Stimulated activated CD4-positive, alpha-beta T cell treated with anti-CD3 and anti-CD28 coated beads, TNF-alpha, amount 100 ng/mL, for 1 hour (primary cell): ENCODE data around the gene GTPBP3.

Source experiments
- DNase-seq, 3 donors: peaks; one replicate each; pipeline ENCODE4 v3.0.0-alpha.2; 2020; ENCODE audit warnings: low read depth in 3 of 3, low spot score in 1 of 3

Gene GTPBP3

DNA sequence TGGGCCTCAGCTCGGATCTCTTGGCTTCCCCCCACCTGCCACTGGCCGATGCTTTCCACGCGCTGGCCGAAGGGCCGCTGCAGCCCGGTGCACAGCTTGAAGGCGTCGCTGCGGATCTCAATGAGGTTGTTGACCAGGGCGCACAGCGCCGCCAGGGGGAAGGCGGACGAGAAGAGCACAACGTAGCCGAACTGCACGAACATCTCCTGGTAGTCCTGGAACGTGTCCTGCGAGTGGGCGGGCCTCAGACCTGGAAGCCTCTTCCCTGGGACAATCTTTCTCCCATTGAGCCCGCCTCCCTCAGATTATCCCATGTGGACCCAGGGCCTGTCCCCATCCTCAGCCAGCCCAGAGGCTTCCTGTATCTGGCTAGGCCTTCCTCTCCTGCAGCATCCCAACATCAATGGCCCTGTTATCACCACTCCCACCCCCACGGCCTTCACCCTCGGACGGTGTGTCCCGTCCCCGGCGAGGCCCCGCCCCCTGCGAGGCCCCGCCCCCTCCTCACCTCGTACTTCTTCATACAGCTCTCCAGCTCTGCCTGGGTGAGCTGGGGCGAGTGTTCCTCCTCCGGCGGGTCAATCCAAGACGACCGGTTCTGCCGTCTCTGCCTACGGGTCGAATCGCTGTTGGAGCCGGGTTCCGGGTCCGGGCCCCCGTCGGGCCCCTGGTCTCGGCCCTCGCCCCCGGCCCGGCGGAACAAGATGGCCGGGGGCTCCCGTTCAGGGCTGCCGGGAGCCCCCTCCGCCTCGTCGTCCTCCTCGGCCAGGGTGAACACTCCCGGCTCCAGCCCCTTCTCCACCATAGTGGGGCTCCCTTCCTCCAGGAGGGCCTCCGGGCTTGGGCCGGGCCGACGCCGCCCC, 9.5 kb upstream of the GTPBP3 start:
- DNase-seq, result peak in 1 of 3 donors; percentile 51

DNA sequence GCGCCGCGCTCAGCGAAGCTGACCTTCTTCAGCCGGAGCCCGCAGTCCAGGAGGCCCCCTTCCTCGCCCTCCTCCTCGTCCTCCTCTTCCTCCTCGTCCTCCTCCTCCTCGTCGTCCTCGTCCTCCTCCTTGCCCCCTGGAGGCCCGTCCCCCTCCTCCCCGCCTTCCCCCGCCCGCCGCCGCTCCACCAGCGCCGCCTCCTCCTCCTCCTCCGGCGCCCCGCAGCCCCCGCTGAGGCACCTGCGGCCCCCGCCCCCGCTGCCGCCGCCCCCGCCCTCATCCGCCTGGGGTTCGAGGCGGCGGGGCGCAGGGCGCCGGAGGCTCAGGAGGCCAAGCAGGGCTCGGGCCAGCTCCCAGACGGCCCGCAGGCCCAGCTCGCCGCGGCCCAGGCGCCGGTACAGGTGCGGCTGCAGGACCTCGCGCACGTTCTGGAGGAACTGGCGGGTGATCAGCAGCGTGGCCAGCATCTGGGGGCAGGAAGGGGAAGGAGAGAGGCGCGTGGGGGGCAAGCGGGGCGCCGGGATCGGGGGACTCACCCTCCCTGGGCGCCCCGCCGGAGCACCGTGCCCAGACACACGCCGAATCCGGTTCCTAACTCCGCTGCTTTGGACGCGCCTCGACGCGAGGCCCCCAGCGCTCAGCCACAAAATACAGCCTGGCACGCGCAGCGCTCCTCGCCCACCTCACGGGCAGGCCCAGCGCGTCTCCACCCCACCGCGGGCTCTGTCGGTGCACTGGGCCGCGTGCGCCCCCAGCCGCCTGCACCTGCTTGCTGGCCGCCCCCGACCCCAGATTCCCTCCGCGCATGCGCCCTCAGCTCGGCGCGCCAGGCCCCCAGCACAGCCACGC, 8.6 kb upstream of the GTPBP3 start:
- DNase-seq, result no peak

DNA sequence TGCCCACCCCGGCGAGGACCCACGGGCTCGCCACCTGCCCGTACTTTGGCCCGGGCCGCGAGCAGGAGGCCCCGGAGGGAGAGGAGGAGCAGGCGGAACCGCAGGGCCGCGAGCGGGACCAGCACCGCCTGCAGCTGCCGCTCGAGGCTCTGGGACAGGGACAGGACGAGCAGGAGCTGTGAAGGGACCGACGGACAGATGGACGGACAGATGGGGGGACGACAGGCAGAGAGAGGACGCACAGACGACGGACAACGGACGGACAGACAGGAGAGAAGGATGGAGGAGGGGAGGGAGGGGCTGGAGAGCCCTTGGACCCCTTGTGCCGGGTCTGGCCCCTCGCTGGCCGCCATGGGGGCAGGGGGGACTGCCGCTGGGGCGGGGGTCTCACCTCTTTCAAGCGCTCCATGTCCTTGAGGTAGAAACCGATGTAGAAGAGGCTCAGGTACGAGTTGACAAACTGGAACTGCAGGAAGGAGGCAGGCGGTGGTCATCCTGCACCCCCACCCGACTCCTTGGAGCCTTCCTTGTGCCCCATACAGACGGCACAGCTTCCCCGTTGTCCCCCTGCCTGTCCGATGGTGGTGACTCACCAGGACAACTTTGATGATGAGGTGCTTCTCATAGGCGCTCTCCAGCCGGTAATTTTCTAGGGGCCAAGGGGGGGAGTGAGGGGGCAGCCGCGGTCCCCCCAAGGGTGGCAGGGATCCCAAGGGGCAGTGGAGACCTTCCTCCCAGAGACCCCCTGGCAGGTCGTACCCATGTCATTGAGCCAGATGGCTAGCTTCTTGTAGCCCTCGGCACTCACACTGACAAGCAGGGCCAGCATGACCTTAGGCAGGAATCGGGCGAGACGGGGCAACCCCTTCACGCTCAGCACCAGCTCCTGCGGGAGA, 7.7 kb upstream of the GTPBP3 start:
- no peak for DNase-seq

DNA sequence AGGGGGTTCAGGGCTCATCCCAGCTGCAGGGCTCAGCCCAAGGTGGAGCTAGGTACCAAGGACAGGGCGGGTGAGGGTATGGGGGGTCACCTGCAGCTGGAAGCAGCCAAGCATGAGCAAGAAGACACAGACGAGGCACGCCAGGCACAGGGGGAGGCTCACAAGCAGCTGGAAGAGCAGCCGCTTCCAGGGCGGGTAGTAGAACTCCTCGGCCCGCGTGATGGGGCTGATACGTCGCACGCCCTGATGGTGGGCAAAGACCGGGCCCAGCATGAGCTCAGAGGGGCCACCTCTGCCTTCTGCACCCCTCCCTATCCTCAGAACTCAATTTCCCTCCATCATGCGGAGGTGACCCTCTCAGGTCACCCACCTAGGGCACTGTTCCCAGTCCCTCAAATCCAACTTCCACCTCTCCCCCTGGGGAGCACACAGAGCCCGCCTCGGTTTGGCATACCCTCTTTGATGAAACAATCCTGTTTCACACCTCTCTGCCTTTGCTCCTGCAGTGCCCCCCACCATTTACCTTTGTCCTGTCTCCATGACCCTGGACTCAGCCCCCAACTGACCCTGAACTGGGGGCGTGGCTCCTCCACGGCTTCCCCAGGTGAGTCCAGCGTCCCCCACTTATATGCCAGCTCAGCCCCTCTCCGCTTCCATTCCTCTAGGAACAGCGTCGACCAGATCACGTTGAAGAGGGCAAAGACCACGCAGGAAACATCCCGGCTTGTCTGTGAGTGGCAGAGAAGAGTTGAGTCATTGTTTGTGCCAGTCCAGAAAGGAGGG, 6.9 kb upstream of the GTPBP3 start:
- no peak for DNase-seq

DNA sequence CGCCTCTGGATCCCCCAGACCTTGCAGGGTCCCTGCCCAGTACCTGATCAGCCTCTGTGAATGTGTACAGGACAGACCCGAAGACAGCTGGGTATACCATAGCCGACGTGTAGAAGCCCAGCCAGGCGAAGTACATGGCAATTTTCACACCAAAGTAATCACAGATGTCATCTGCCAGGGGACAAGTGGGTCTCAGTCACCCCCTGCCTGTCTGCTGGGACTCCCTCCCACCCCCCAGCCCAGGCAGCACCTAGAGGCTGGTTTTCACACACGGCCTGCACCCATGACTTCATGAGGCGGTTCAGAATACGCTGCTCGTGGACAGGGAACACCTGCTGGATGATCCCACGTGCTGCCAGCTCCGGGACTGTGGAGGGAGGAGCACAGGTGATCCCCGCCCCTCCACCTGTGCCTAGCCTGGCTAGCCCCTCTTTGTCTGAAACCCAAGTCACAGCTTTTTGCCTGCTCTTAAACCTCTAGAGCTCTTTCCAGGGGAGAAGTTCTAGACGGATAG, 6.3 kb upstream of the GTPBP3 start:
- no peak for DNase-seq

DNA sequence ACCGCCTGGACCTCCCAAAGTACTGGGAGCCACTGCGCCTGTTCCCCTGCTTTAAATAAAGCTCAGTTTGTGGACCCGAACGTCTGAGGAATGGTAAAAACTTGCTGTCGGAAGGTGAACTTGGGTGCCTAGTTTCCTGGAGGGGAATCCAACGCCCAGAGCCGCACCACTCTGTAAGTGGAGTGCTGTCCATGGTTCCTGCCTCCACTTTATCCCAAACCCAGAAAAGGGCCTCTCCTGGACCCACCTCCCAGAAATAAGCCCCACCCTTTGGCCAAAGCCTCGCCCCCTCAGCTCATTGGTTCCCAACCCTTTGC, 5.0 kb upstream of the GTPBP3 start:
- DNase-seq, result no peak

DNA sequence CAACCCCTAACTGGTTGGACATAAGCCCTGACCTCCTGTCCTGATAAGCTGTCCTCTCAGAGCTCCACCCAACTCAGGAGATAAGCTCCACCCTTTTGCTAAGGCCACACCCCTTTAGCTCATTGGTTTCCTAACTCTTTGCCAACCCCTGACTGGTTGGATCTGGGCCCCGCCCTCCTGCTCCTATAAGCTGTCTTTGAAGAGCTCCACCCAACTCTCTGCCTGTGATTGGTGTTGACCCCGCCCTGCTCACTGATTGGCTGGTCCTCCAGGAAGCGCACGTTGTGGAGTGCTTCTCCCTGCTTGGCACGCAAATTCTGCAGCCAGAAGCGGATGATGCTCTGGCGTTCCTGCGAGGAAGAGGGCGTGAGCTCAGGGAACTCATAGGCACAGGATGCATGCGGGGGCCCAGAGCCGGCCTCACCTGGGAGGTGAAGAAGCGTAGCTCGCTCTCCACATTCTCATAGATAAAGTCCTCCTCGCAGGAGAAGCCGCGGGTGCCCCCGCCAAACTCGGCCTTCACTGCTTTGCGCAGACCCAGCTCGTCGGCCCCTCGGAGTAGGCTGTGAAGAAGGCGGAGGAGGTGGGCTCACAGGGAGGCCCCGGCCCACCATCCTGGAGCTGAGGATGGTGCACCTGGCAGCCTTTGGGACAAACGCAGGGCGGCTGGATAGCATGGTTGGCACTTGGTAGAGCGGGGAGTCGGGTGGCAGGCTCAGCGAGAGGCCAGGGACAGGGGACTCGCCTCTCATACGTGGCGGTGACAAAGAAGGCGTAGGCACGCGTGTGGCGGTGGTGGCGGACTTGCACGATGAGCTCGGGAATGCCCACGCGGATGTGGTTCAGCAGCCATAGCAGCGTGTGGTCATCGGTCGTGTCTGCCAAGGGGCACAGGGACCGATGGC, 4.4 kb upstream of the GTPBP3 start:
- DNase-seq, result no peak

DNA sequence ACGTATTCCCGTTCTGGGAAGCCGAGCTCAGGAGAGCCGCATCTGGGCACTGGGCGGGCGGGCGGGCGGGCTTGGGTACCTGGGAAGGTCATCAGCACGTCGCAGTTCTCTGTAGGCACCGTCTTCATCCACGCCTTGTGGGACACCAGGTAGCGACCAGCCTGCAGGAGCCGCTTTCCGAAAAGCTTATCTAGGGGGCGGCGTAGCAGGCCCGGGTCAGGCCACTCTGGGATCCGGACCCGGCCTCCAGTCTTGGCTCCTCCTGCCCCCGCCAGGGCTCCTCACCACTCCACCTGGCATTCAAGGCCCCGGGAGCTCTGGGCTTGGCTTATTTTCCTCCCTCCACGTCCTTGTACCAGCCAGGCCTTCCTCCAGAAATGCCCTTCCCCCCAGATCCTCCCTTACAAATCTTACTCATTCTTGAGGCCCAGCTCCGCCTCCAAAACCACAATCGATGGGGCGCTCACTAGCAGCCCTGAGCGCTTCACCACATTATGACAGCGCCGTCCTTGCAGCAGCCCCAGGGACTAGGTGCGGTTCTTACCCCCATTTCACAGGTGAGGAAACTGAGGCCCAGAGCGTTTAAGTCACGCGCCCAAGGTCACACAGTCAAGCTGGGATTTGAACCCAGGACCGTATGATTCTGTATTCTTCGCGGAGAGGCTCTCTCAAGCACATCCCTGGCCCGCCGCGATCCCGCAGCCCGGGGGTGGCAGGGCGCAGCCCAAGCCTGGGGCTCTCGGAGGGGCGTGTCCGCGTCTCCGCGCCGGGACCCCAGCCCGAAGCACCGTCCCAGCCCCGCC, 3.5 kb upstream of the GTPBP3 start:
- DNase-seq, result peak; percentile 43 to 55 (median 54)

DNA sequence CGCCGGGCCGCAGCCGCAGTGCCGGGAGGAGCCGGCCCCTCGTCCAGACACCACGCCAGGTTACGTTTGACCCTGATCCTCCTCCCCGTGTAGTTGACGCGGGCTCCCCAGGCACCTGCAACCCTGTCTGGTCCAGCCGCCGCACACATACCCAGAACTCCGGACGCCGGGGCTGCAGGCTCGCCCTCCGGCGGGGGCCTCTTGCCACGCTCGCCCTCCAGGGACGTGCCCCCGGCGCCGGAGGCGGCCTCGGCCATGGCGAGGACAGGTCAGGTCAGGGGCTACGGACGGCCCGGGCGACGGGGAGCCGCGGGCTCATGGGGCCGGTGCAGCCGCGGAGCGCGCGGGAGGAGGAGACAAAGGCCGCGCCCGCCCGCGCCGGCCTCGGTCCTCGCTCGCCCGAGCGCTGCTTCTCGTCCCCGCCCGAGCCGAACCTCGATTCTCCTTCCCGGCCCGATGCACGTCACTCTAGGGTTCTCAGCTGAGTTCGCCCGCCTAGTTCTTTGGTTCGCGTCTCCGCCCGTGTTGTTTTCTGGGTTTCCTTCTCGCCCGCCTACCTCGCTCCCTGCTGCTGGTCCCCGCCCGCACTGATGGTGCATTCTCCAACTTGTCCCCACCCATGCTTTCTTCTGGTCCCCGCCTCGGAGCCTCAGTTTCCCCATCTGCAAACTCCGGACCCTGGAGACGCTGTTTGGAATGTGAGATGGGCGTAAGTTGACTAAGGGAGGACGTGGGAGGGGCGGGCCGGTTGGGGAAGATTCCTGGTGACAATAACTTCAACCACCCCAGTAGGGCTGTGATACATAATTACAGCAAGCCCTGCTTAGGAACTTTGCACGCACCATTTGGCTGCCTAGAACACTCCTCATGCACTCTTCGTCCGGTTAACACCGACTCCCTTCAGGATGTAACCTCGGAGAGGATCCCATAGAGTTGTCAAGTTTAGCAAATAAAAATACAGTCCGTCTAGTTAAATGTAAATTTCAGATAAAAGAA, 2.6 kb upstream of the GTPBP3 start, which contains the start of gene ANO8:
Gene ANO8, minus strand, starts transcription at position 442 of the 996 bp plus-strand sequence. Its CDS starts 185 bp downstream, at position 257.
- DNase-seq, result peak; percentile 87 to 98 (median 89)

DNA sequence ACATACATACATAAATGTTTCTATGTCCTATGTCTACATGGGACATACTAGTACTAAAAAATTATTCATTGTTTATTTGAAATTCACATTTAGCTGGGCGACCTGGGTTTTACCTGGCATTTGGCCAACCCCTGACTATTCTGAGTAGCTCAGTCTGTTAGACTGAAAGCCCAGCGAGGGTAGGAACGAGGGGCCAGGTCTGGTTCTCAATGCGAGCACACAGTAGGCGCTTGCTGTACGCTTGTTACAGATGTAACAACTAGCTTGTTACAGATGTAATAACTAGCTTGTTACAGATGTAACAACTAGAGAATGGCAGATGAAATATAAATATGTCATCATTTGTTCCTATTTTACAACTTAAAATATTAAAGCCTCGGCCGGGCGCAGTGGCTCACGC, 1.8 kb upstream of the GTPBP3 start:
- no peak for DNase-seq

DNA sequence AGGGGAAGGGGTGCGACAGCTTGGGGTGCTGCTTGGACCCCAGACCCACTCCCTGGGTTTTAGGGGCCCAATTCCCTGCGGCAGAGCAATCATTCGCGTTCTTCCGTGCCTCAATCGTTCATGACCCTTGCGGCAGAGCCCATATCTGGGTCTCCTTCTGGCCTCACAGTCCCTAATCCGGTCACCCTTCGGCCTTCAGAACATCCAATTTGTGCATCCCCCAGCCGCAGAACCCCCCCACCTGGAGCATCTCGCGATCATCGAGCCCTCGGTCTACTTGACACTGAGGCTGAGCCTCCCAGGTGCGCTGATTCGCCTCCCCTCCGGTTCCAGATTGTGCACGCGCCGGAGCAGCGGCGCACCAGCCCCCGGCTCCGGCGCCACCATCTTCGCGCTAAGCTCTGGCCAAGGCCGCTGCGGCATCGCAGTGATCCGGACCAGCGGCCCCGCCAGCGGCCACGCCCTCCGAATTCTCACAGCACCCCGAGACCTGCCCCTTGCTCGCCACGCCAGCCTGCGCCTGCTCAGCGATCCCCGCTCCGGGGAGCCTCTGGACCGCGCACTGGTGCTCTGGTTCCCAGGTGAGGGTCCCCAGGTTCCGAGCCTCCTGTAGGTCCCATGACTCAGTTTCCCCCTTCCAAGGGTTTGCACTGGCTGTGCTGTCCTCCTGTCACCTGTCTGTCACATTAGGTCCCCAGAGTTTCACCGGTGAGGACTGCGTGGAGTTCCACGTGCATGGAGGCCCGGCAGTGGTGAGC, 501 bp downstream of the GTPBP3 start:
- DNase-seq, result no peak

DNA sequence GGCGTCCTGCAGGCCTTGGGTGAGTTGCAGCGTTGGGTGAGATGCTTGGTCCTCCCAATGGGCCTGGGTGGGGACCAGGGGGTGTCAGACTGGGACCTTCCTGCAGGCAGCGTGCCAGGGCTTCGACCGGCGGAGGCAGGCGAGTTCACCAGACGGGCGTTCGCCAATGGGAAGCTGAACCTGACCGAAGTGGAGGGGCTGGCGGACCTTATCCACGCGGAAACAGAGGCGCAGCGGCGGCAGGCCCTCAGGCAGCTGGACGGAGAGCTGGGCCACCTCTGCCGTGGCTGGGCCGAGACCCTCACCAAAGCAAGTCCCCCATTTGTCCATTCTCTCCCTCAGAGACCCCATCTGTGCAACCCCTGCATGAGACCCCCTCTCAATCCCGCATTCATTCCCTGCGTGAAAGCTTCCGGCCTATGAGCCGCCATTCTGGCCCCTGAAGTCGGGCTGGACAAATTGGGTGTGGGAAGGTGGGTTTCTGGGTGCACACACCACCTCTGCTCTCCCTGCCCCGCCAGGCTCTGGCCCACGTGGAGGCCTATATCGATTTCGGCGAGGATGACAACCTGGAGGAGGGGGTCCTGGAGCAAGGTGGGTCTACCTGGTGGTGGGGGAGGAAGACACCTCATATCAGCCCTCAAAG, 1.2 kb downstream of the GTPBP3 start:
- DNase-seq, result no peak

DNA sequence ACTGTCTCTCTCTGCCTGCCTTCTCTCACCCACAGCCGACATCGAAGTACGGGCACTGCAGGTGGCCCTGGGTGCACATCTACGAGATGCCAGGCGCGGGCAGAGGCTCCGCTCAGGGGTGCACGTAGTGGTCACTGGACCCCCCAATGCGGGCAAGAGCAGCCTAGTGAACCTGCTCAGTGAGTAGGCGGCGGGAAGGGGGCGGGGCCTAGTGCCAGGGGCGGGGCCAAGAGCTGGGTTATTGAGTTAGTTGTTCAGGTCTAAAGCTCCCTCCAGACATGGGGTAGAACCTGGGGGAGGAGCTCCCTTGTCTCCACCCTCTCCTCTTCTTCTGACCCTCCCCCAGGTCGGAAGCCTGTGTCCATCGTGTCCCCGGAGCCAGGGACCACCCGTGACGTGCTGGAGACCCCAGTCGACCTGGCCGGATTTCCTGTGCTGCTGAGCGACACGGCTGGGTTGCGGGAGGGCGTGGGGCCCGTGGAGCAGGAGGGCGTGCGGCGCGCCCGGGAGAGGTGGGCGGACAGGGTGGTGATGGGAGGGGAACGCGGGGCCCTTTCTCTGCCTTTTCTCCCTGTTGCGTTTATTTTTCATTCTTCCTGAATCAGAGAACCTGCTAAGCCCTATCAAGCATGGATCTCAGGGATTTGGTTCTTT, 1.9 kb downstream of the GTPBP3 start:
- DNase-seq, result peak in 1 of 3 donors; percentile 60

DNA sequence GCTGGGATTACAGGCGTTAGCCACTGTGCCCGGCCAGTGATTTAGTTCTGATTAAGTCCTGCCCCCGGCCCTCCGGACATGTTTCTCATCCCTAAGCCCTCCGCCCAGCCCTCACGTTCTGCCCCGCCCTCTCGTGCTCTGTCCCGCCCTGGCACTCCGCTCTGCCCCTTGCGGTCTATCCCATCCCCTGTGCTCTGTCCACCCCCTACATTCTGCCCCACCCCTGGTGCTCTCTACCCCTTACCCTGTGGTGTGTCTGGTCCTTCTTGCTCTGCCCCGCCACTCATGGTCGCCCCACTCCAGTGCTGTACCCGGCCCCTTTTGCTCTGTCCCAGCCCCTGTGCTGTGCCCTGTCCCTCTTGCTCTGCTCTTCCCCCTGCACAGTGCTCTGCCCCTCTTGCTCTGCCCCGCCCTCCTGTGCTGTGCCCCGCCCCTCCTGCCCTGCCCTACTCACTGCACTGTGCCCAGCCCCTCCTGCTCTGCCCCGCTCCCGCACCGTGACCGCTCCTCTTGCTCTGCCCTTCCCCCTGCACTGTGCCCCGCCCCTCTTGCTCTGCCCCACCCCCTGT, 3.0 kb downstream of the GTPBP3 start:
- DNase-seq, result no peak

DNA sequence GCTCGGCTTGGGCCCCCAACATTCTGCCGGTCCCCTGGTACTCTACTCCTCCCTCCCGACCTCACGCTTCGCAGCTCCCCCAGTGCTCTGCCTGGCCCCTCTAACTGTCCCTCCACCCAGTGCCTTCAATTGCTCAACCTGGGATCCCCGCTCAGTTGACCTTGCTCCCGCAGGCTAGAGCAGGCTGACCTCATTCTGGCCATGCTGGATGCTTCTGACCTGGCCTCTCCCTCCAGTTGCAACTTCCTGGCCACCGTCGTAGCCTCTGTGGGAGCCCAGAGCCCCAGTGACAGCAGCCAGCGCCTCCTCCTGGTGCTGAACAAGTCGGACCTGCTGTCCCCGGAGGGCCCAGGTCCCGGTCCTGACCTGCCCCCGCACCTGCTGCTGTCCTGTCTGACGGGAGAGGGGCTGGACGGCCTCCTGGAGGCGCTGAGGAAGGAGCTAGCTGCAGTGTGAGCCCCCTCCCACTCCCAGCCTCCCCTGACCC, 3.6 kb downstream of the GTPBP3 start:
- DNase-seq, result no peak
